Measurements from ENCODE around the gene JAKMIP2. TPM values are rescaled to one million over a fixed set of nuclear protein-coding genes. Genes with fewer than 3 reads are reported as not detected.

Gene JAKMIP2
- total RNA-seq, 1 experiment from 2014 or later = not detected

- BruUV-seq (replicated peaks) = no TSS peak
- Histone ChIP-seq H3K27me3 (ENCODE audit: control insufficient read depth, insufficient read depth, low read length) (no peaks in the 10 kb centered on the region), H3K27ac (ENCODE audit: low read length) (no peak overlapping the region), H3K4me1 (ENCODE audit: control insufficient read depth, insufficient read depth, low read length) (no peaks in the 10 kb centered on the region), H3K4me3 (ENCODE audit: low read depth in 2 of 2, low read length in 2 of 2) (no peak overlapping the region), H3K9me3 (ENCODE audit: control insufficient read depth, insufficient read depth, low read depth, low read length) (no peaks in the 10 kb centered on the region), H3K36me3 (ENCODE audit: control insufficient read depth, insufficient read depth, low read length) (no peaks in the 10 kb centered on the region)
- ATAC-seq (no peak), DNase-seq (ENCODE audit: low read depth, low spot score) (no peak)
- ChIA-PET CTCF (no interaction called here), POLR2A (no interaction called here)
- intact Hi-C loops (cut with micrococcal nuclease; ENCODE audit: unreplicated experiment) (no loop called here), in situ Hi-C loops (cut with HindIII; ENCODE audit: low pct_unique_long_range_greater_than_20kb, low sequenced_read_pairs) (no loop called here)
- TF ChIP-seq POLR2AphosphoS5 (IDR thresholded peaks at IDR 0.05; ENCODE audit: low read depth, low read length) (no peak), TCF7L2 (IDR thresholded peaks at IDR 0.05; ENCODE audit: low read depth, low read length) (no peak), SIN3A (IDR thresholded peaks at IDR 0.05; ENCODE audit: borderline replicate concordance, insufficient read depth, low read depth, low read length) (no peak)
- TF ChIP-seq, protein P1, sequence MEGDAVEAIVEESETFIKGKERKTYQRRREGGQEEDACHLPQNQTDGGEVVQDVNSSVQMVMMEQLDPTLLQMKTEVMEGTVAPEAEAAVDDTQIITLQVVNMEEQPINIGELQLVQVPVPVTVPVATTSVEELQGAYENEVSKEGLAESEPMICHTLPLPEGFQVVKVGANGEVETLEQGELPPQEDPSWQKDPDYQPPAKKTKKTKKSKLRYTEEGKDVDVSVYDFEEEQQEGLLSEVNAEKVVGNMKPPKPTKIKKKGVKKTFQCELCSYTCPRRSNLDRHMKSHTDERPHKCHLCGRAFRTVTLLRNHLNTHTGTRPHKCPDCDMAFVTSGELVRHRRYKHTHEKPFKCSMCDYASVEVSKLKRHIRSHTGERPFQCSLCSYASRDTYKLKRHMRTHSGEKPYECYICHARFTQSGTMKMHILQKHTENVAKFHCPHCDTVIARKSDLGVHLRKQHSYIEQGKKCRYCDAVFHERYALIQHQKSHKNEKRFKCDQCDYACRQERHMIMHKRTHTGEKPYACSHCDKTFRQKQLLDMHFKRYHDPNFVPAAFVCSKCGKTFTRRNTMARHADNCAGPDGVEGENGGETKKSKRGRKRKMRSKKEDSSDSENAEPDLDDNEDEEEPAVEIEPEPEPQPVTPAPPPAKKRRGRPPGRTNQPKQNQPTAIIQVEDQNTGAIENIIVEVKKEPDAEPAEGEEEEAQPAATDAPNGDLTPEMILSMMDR (IDR thresholded peaks at IDR 0.05) = no peak
- TF ChIP-seq, protein P2, sequence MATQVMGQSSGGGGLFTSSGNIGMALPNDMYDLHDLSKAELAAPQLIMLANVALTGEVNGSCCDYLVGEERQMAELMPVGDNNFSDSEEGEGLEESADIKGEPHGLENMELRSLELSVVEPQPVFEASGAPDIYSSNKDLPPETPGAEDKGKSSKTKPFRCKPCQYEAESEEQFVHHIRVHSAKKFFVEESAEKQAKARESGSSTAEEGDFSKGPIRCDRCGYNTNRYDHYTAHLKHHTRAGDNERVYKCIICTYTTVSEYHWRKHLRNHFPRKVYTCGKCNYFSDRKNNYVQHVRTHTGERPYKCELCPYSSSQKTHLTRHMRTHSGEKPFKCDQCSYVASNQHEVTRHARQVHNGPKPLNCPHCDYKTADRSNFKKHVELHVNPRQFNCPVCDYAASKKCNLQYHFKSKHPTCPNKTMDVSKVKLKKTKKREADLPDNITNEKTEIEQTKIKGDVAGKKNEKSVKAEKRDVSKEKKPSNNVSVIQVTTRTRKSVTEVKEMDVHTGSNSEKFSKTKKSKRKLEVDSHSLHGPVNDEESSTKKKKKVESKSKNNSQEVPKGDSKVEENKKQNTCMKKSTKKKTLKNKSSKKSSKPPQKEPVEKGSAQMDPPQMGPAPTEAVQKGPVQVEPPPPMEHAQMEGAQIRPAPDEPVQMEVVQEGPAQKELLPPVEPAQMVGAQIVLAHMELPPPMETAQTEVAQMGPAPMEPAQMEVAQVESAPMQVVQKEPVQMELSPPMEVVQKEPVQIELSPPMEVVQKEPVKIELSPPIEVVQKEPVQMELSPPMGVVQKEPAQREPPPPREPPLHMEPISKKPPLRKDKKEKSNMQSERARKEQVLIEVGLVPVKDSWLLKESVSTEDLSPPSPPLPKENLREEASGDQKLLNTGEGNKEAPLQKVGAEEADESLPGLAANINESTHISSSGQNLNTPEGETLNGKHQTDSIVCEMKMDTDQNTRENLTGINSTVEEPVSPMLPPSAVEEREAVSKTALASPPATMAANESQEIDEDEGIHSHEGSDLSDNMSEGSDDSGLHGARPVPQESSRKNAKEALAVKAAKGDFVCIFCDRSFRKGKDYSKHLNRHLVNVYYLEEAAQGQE (IDR thresholded peaks at IDR 0.05; ENCODE audit: insufficient read depth in 1 of 2, low read depth in 2 of 2, low read length in 1 of 2) = no peak
These were observed 234.8 kb downstream of the JAKMIP2 start for GRCh38 chr5:147547730-147548129.

- Histone ChIP-seq H3K36me3 (ENCODE audit: control insufficient read depth, insufficient read depth, low read length) (no peaks in the 10 kb centered on the region), H3K27me3 (ENCODE audit: control insufficient read depth, insufficient read depth, low read length) (no peaks in the 10 kb centered on the region), H3K4me3 (ENCODE audit: low read depth in 2 of 2, low read length in 2 of 2) (no peak overlapping the region), H3K4me1 (ENCODE audit: control insufficient read depth, insufficient read depth, low read length) (no peaks in the 10 kb centered on the region), H3K9me3 (ENCODE audit: control insufficient read depth, insufficient read depth, low read depth, low read length) (no peaks in the 10 kb centered on the region), H3K27ac (ENCODE audit: low read length) (no peak overlapping the region)
- CTCF ChIA-PET = no interaction called here
- ATAC-seq (no peak), DNase-seq (ENCODE audit: low read depth, low spot score) (no peak)
- TF ChIP-seq, protein P1 (IDR thresholded peaks at IDR 0.05) = no peak
- TF ChIP-seq, protein P2 (IDR thresholded peaks at IDR 0.05; ENCODE audit: insufficient read depth in 1 of 2, low read depth in 2 of 2, low read length in 1 of 2) = no peak
- TF ChIP-seq TCF7L2 (IDR thresholded peaks at IDR 0.05; ENCODE audit: low read depth, low read length) (no peak), SIN3A (IDR thresholded peaks at IDR 0.05; ENCODE audit: borderline replicate concordance, insufficient read depth, low read depth, low read length) (no peak), POLR2AphosphoS5 (IDR thresholded peaks at IDR 0.05; ENCODE audit: low read depth, low read length) (no peak)
- POLR2A ChIA-PET = interaction anchor here (0.5 kb wide), 1 partner anchor 34 kb away, joined by 9 read pairs; no protein-coding TSS in a partner anchor
- intact Hi-C loops (cut with micrococcal nuclease; ENCODE audit: unreplicated experiment) (no loop called here), in situ Hi-C loops (cut with HindIII; ENCODE audit: low pct_unique_long_range_greater_than_20kb, low sequenced_read_pairs) (no loop called here)
- BruUV-seq (replicated peaks) = no TSS peak
These were observed 238.0 kb downstream of the JAKMIP2 start for GRCh38 chr5:147544556-147544955.

Data from Panc1 (cell line).